Measurements from ENCODE around the gene JMJD4.
A peak's percentile ranks its signal among the peaks of the same experiment; 100 is the strongest.

JMJD4 gene

GRCh38 chr1:227769047-227769935 lies 34.2 kb upstream of the JMJD4 start:
- DNase-seq (ENCODE audit: low read depth in 3 of 3): no peak

GRCh38 chr1:227768640-227769039 lies 33.5 kb upstream of the JMJD4 start:
- no peak for DNase-seq (ENCODE audit: low read depth in 3 of 3)

GRCh38 chr1:227768125-227768439 lies 33.0 kb upstream of the JMJD4 start:
- DNase-seq (ENCODE audit: low read depth in 3 of 3): no peak

GRCh38 chr1:227767401-227768124 lies 32.5 kb upstream of the JMJD4 start:
- no peak for DNase-seq (ENCODE audit: low read depth in 3 of 3)

GRCh38 chr1:227766653-227767277 lies 31.7 kb upstream of the JMJD4 start:
- no peak for DNase-seq (ENCODE audit: low read depth in 3 of 3)

- peak; percentile 36 to 46 (median 39) for DNase-seq (ENCODE audit: low read depth in 3 of 3)
These were observed 31.0 kb upstream of the JMJD4 start for GRCh38 chr1:227766015-227766634.

GRCh38 chr1:227765261-227766014 lies 30.3 kb upstream of the JMJD4 start:
- DNase-seq (ENCODE audit: low read depth in 3 of 3): no peak

- no peak for DNase-seq (ENCODE audit: low read depth in 3 of 3)
These were observed 28.9 kb upstream of the JMJD4 start for GRCh38 chr1:227764019-227764391.

GRCh38 chr1:227763246-227764018 lies 28.3 kb upstream of the JMJD4 start:
- no peak for DNase-seq (ENCODE audit: low read depth in 3 of 3)

- peak; percentile 70 to 79 (median 71) for DNase-seq (ENCODE audit: low read depth in 3 of 3)
These were observed 27.3 kb upstream of the JMJD4 start for GRCh38 chr1:227762231-227762911.

GRCh38 chr1:227761621-227762230 lies 26.6 kb upstream of the JMJD4 start:
- no peak for DNase-seq (ENCODE audit: low read depth in 3 of 3)

GRCh38 chr1:227760377-227760776 lies 25.3 kb upstream of the JMJD4 start:
- no peak for DNase-seq (ENCODE audit: low read depth in 3 of 3)

- DNase-seq (ENCODE audit: low read depth in 3 of 3): no peak
These were observed 24.5 kb upstream of the JMJD4 start for GRCh38 chr1:227759341-227760300.

GRCh38 chr1:227758366-227758765 lies 23.3 kb upstream of the JMJD4 start:
- no peak for DNase-seq (ENCODE audit: low read depth in 3 of 3)

GRCh38 chr1:227757781-227758180 lies 22.7 kb upstream of the JMJD4 start:
- DNase-seq (ENCODE audit: low read depth in 3 of 3): no peak

- DNase-seq (ENCODE audit: low read depth in 3 of 3): no peak
These were observed 21.3 kb upstream of the JMJD4 start for GRCh38 chr1:227756172-227756959.

- DNase-seq (ENCODE audit: low read depth in 3 of 3): no peak
These were observed 19.9 kb upstream of the JMJD4 start for GRCh38 chr1:227754958-227755357.
